ENCODE results near the gene CENPI.

DNA sequence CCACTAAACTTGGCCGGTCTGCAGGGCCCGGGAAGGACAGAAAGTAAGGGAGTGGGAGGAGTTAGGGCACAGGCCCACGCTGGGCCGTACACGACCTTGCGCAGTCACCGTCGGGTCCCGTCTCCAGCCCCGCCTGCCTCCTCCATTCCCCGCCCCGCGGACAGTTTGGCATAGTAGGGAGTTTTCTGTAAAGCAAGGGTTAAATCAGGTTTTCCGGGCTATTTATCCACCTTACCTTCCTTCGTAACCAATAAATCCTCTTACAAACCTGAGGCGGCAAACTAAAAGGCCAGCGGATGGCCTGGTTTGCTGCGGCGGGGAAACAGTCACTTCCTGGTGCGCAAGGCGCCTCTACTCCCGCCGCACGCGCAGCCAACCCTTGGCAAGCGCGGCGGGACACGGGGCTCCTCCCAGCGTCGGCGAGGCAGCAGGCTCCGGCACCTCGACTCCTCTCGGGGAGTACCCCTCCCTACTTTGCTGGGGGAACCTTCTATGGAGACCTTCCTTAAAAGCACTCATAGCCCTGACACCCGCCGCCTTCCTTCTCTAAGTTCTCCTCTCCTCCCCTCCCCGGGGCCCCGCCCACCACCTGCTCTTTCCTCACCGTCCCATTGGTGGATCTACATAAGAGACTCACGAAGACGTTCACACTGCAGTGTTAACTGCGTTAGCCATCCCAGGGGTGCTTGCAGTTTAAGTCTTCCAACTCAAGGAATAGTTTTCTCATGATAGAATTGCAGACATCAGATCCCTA, 46.3 kb upstream of the CENPI start, which contains the start of gene TRMT2B:
- TF ChIP-seq, protein P1, sequence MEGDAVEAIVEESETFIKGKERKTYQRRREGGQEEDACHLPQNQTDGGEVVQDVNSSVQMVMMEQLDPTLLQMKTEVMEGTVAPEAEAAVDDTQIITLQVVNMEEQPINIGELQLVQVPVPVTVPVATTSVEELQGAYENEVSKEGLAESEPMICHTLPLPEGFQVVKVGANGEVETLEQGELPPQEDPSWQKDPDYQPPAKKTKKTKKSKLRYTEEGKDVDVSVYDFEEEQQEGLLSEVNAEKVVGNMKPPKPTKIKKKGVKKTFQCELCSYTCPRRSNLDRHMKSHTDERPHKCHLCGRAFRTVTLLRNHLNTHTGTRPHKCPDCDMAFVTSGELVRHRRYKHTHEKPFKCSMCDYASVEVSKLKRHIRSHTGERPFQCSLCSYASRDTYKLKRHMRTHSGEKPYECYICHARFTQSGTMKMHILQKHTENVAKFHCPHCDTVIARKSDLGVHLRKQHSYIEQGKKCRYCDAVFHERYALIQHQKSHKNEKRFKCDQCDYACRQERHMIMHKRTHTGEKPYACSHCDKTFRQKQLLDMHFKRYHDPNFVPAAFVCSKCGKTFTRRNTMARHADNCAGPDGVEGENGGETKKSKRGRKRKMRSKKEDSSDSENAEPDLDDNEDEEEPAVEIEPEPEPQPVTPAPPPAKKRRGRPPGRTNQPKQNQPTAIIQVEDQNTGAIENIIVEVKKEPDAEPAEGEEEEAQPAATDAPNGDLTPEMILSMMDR (IDR thresholded peaks at IDR 0.05): no peak
- TF ChIP-seq POLR2A (IDR thresholded peaks at IDR 0.05) (no peak), POLR2AphosphoS5 (IDR thresholded peaks at IDR 0.05; ENCODE audit: insufficient read depth in 1 of 2, low read depth in 1 of 2) (peak in 1 of 2 donors; percentile 79)

All from vagina (tissue), 2 donors.